Activated T-cell treated with anti-CD3 and anti-CD28 coated beads for 24 hours (primary cell): ENCODE measurements around the gene UBXN4.
A peak's percentile ranks its signal among the peaks of the same experiment; 100 is the strongest.
"Not testable (repeated sequence)": the region's sequence is repeated elsewhere in the genome, so short reads cannot be mapped to it uniquely, and the experiment has no call there.

Experiments
- DNase-seq: peaks from one replicate; pipeline ENCODE4 v3.0.0-alpha.2; 2020; ENCODE audit warnings: low read depth

The UBXN4 gene

GRCh38 chr2:135741395-135742324 lies at the start of gene UBXN4:
Gene UBXN4, plus strand, starts transcription at chr2:135741855. Its CDS starts 75 bp downstream, at chr2:135741930.
- peak; percentile 94 for DNase-seq

- no peak for DNase-seq
Measured at GRCh38 chr2:135694711-135695110, 46.9 kb upstream of the UBXN4 start.

- no peak for DNase-seq
Measured at GRCh38 chr2:135698838-135699237, 42.8 kb upstream of the UBXN4 start.

GRCh38 chr2:135701442-135701841 lies 40.2 kb upstream of the UBXN4 start:
- DNase-seq, result no peak

- no peak for DNase-seq
Measured at GRCh38 chr2:135703300-135703699, 38.4 kb upstream of the UBXN4 start.

GRCh38 chr2:135704075-135704474 lies 37.6 kb upstream of the UBXN4 start:
- DNase-seq, result not testable (repeated sequence)

GRCh38 chr2:135708159-135708558 lies 33.5 kb upstream of the UBXN4 start:
- DNase-seq, result no peak

- peak; percentile 56 for DNase-seq
Measured at GRCh38 chr2:135709992-135710391, 31.7 kb upstream of the UBXN4 start.

- DNase-seq, result not testable (repeated sequence)
Measured at GRCh38 chr2:135715086-135715485, 26.6 kb upstream of the UBXN4 start.

GRCh38 chr2:135728064-135728743 lies 13.5 kb upstream of the UBXN4 start:
- no peak for DNase-seq

- no peak for DNase-seq
Measured at GRCh38 chr2:135732561-135732960, 9.1 kb upstream of the UBXN4 start.

GRCh38 chr2:135733045-135733444 lies 8.6 kb upstream of the UBXN4 start:
- DNase-seq, result no peak

GRCh38 chr2:135736546-135736945 lies 5.1 kb upstream of the UBXN4 start:
- no peak for DNase-seq

- no peak for DNase-seq
Measured at GRCh38 chr2:135740206-135740605, 1.4 kb upstream of the UBXN4 start.

GRCh38 chr2:135741043-135741394 lies 636 bp upstream of the UBXN4 start:
- DNase-seq, result no peak

- DNase-seq, result peak; percentile 16
Measured at GRCh38 chr2:135742325-135742757, 686 bp downstream of the UBXN4 start.

GRCh38 chr2:135743860-135744259 lies 2.2 kb downstream of the UBXN4 start:
- no peak for DNase-seq

- peak; percentile 5 for DNase-seq
Measured at GRCh38 chr2:135744760-135745314, 3.2 kb downstream of the UBXN4 start.

GRCh38 chr2:135745545-135745944 lies 3.9 kb downstream of the UBXN4 start:
- DNase-seq, result no peak

GRCh38 chr2:135755573-135755972 lies 13.9 kb downstream of the UBXN4 start:
- no peak for DNase-seq

- no peak for DNase-seq
Measured at GRCh38 chr2:135756692-135757091, 15.0 kb downstream of the UBXN4 start.

- no peak for DNase-seq
Measured at GRCh38 chr2:135762022-135762421, 20.4 kb downstream of the UBXN4 start.

- no peak for DNase-seq
Measured at GRCh38 chr2:135762530-135762929, 20.9 kb downstream of the UBXN4 start.
